ENCODE data around the gene RNF146. TPM values are rescaled to one million over a fixed set of nuclear protein-coding genes. Genes with fewer than 3 reads are reported as not detected.

Gene RNF146
- total and polyA plus RNA-seq, 2 of the 13 experiments (the other 11 are each of a cell fraction or from before 2014, with no cell fraction given), result 18.8 to 27.6 TPM

DNA sequence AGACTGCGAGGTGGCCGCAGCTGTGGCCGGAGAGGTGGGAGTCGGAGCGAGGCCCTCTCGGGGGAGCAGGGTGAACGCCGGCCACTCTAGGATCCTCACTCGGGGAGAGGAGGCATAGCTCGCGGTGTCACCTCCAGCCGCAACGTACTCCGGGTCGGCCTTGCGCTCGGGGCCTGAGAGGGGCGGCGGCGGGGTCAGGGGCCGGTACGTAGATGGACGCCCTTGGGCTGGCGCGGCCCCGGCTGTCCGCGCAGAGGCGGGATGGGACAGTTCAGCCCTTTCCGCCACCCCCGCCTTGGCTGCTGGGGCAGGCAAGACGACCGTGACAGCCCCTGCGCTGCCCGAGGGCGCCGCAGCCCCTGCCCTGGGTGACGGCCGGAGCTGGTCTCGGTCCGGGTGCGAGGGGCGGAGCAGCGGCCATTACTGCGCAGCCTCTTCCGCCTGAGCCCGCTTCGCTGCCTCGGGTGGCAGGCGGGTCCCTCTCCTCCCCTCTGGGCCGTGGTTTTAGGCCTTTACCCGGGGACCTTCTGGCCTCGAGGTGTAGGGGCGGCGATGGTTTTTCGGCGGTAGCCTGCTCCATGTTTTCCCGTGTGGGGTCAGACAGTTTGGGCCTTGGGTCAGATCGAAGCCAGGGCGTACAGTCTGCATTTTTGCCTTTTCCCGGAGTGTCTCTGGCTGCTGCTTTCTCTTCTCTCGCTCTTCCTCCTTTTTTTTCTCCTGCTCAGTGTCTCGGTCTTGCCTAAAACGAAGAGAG lies 405 bp downstream of the RNF146 start (continued):
- TF ChIP-seq HMG20B (CRISPR knock-in tag; conservative IDR thresholded peaks at IDR 0.05) (0 out of 2 replicates have a peak, but pooled peaks have one; percentile 34), MEIS2 (CRISPR knock-in tag; IDR thresholded peaks at IDR 0.05) (peak; percentile 82; the same call in 1 of the 2 replicates), ZNF136 (CRISPR knock-in tag; IDR thresholded peaks at IDR 0.05; ENCODE audit: low read depth) (no peak), FOXK2 (IDR thresholded peaks at IDR 0.05) (no peak), ZFP36L2 (CRISPR knock-in tag; IDR thresholded peaks at IDR 0.05) (0 out of 2 replicates have a peak, but pooled peaks have one; percentile 3), ZNF350 (CRISPR knock-in tag; IDR thresholded peaks at IDR 0.05; ENCODE audit: borderline replicate concordance, low read depth) (peak; percentile 28; the same call in 1 of the 2 replicates), GFI1 (CRISPR knock-in tag; IDR thresholded peaks at IDR 0.05; ENCODE audit: borderline replicate concordance) (peak; percentile 30), ZSCAN29 (CRISPR knock-in tag; conservative IDR thresholded peaks at IDR 0.05) (peak; percentile 38; the same call in 1 of the 2 replicates), FOSL1 (CRISPR knock-in tag; IDR thresholded peaks at IDR 0.05; ENCODE audit: borderline replicate concordance) (no peak), MXI1 (IDR thresholded peaks at IDR 0.05; ENCODE audit: borderline replicate concordance, low read depth, low read length) (no peak; the same call in 2 of the 3 replicates), PITX1 (CRISPR knock-in tag; IDR thresholded peaks at IDR 0.05) (no peak), ZNF615 (CRISPR knock-in tag; IDR thresholded peaks at IDR 0.05; ENCODE audit: borderline replicate concordance) (peak; percentile 91), TMF1 (CRISPR knock-in tag; IDR thresholded peaks at IDR 0.05; ENCODE audit: low read depth) (peak; percentile 76)
- TF ChIP-seq, protein P1, sequence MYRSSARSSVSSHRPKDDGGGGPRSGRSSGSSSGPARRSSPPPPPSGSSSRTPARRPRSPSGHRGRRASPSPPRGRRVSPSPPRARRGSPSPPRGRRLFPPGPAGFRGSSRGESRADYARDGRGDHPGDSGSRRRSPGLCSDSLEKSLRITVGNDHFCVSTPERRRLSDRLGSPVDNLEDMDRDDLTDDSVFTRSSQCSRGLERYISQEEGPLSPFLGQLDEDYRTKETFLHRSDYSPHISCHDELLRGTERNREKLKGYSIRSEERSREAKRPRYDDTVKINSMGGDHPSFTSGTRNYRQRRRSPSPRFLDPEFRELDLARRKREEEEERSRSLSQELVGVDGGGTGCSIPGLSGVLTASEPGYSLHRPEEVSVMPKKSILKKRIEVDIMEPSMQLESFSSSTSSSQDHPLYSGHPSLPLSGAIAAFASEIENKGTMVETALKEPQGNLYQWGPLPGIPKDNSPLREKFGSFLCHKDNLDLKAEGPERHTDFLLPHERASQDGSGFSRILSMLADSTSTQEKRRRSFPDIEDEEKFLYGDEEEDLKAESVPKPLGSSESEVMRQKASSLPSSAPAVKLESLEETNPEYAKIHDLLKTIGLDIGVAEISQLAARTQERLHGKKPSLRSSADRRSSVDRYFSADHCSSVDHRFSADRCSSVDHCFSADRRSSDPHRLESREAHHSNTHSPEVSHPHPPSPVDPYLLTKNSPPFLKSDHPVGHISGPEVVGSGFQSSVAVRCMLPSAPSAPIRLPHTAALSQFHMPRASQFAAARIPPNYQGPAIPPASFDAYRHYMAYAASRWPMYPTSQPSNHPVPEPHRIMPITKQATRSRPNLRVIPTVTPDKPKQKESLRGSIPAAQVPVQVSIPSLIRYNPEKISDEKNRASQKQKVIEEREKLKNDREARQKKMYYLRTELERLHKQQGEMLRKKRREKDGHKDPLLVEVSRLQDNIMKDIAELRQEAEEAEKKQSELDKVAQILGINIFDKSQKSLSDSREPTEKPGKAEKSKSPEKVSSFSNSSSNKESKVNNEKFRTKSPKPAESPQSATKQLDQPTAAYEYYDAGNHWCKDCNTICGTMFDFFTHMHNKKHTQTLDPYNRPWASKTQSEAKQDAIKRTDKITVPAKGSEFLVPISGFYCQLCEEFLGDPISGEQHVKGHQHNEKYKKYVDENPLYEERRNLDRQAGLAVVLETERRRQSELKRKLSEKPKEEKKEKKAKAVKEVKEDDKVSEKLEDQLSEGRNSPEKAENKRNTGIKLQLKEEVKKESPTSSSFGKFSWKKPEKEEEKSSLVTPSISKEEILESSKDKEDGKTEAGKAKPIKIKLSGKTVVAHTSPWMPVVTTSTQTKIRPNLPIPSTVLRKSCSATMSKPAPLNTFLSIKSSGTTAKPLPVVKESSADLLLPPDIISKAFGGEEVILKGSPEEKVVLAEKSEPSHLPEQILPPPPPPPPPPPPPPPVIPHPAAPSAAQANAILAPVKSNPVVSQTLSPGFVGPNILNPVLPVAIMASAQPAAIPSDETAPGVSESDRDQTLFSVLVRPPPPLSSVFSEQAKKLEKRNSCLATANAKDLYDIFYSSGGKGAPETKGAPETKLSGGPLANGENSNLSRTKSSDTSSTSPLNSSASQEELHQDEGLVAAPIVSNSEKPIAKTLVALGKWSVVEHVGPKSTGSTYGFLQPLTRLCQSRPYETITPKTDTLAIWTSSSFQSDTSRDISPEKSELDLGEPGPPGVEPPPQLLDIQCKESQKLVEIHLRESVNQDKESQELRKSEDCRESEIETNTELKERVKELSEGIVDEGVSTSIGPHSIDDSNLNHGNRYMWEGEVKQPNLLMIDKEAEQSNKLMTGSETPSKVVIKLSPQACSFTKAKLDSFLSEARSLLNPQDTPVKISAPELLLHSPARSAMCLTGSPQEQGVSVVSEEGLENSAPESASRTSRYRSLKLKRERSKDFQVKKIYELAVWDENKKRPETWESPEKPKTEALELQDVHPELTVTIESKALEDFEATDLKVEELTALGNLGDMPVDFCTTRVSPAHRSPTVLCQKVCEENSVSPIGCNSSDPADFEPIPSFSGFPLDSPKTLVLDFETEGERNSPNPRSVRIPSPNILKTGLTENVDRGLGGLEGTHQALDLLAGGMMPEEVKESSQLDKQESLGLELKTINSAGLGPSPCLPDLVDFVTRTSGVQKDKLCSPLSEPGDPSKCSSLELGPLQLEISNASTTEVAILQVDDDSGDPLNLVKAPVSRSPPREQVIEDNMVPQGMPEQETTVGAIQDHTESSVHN (CRISPR knock-in tag; IDR thresholded peaks at IDR 0.05), result peak; percentile 66; the same call in 1 of the 2 replicates
- TF ChIP-seq, protein P2, sequence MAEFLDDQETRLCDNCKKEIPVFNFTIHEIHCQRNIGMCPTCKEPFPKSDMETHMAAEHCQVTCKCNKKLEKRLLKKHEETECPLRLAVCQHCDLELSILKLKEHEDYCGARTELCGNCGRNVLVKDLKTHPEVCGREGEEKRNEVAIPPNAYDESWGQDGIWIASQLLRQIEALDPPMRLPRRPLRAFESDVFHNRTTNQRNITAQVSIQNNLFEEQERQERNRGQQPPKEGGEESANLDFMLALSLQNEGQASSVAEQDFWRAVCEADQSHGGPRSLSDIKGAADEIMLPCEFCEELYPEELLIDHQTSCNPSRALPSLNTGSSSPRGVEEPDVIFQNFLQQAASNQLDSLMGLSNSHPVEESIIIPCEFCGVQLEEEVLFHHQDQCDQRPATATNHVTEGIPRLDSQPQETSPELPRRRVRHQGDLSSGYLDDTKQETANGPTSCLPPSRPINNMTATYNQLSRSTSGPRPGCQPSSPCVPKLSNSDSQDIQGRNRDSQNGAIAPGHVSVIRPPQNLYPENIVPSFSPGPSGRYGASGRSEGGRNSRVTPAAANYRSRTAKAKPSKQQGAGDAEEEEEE (CRISPR knock-in tag; IDR thresholded peaks at IDR 0.05; ENCODE audit: borderline replicate concordance), result 0 out of 2 replicates have a peak, but pooled peaks have one; percentile 62
- TF ChIP-seq, protein P3, sequence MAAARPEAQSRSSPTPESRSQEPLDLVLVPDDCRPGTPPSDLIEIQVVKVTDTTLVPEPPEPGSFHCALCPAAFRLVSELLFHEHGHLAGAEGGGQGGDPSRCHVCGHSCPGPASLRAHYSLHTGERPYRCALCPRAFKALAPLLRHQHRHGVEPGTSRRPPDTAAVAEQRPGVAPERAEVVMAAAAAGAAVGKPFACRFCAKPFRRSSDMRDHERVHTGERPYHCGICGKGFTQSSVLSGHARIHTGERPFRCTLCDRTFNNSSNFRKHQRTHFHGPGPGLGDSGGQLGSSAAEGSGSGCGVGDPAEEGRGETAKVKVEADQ (CRISPR knock-in tag; IDR thresholded peaks at IDR 0.05; ENCODE audit: borderline replicate concordance), result peak; percentile 97
- TF ChIP-seq, protein P4, sequence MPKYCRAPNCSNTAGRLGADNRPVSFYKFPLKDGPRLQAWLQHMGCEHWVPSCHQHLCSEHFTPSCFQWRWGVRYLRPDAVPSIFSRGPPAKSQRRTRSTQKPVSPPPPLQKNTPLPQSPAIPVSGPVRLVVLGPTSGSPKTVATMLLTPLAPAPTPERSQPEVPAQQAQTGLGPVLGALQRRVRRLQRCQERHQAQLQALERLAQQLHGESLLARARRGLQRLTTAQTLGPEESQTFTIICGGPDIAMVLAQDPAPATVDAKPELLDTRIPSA (CRISPR knock-in tag; IDR thresholded peaks at IDR 0.05; ENCODE audit: borderline replicate concordance), result peak; percentile 31; the same call in 1 of the 2 replicates
